Dedifferentiated amniotic fluid mesenchymal stem cell (primary cell): ENCODE results near the gene PPFIBP1.
"Not testable (repeated sequence)": the region's sequence is repeated elsewhere in the genome, so short reads cannot be mapped to it uniquely, and the experiment has no call there.

ENCODE experiments used
- DNase-seq: peaks from one replicate; pipeline ENCODE4 v3.0.0-alpha.2; 2016; ENCODE audit errors: extremely low spot score

The PPFIBP1 gene

DNA sequence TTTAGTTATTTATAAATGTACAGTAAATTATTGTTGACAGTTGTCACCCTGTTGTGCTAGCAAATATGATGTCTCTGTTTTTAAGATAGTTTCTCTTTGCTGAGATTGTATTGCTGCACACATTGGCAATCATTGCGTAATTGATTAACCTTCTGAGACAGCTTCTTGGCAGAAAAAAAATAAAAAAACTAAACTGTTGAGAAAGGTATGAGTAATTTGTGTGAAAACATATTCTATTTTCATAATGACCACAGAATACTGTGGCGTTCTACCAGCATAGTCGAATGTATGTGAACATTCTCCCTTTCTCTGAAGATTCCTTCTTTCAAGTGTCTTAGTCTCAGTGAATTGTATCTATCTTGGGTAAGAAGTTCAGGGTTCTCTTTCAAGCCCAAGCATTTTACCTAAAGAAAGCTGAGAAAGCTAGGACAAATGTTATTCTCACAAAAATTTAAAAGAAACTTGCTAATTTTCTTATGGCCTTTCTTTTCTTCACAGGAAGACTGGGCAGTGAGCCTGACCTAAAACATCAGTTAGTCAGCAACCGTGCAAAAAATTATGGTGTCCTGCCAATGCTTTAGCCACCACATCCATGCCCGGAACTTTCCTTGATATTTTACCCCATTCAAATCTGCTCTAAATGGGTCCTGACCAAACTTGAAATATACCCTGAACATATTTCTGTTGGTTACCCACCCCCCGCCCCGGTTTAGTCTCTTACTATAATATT lies 103.3 kb downstream of the PPFIBP1 start:
- DNase-seq, result peak; percentile 66

GRCh38 chr12:27627853-27628469 lies 104.0 kb downstream of the PPFIBP1 start:
- DNase-seq, result not testable (repeated sequence)

DNA sequence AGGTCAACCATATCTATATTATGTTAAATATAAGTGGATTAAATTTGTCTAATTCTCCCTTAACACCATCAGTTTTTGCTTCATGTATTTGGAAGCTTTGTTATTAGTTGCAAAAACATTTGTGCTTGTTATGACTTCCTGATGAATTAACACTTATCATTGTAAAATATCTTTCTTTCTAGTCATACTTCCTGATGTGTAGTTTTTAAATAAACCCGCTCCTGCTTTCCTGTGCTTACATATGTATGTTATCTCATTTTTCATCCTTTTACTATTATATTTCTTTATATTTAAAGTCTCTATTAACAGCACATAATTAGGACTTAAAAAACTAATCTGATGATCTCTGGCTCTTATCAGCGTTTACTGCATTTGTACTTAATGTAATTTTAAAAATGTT lies 106.2 kb downstream of the PPFIBP1 start:
- DNase-seq, result not testable (repeated sequence)

DNA sequence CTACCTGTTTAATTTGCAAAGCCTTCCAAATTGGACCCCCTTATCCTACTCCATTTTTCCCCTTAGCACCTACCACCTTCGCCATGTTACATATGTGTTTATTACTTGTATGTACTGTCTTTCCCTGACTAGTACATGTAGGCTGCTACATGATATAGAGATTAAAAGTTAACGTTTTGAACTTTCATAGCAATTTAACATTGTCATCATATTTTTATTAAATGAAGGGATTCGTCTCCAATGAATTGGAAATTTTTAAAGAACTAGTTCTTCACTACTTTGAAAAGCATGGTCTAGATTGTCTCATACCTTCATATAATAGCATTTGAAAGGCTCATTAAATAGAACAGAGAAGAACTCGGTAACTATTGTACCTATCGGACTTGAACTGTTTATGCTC lies 107.4 kb downstream of the PPFIBP1 start:
- no peak for DNase-seq

GRCh38 chr12:27631813-27632491 lies 107.9 kb downstream of the PPFIBP1 start:
- no peak for DNase-seq

DNA sequence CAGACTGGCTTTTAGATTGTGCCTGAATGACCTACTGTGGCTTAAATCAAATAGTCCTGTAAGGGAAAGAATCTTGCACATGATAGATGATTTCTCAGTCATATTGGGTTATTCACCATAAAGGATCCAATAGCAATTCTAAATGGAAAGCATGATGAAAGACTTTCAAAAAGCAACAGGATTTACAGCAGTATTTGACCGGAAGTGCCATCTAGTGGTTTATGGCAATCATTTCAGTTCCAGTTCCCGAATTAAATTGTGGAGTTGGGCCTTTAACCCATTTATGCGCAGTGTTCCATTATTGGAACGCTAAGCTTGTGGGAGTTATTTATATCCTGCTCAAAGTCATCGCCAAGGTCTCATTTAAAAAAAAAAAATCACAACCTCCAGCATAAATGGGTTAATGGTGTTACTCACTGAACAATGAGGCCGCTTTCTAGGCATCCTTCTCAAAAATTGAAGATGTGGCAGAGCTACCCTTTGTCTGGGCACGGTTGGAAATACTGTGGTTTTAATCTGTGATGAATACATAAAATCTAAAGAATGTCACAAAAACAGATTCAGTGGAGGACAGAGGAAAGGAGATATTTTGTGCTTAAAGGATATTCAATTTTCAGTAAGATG lies 111.5 kb downstream of the PPFIBP1 start:
- peak; percentile 82 for DNase-seq

- DNase-seq, result not testable (repeated sequence)
Observed at GRCh38 chr12:27636569-27636968, 112.6 kb downstream of the PPFIBP1 start.

- DNase-seq, result no peak
Observed at GRCh38 chr12:27637524-27637923, 113.5 kb downstream of the PPFIBP1 start.

- no peak for DNase-seq
Observed at GRCh38 chr12:27639265-27639664, 115.3 kb downstream of the PPFIBP1 start.

DNA sequence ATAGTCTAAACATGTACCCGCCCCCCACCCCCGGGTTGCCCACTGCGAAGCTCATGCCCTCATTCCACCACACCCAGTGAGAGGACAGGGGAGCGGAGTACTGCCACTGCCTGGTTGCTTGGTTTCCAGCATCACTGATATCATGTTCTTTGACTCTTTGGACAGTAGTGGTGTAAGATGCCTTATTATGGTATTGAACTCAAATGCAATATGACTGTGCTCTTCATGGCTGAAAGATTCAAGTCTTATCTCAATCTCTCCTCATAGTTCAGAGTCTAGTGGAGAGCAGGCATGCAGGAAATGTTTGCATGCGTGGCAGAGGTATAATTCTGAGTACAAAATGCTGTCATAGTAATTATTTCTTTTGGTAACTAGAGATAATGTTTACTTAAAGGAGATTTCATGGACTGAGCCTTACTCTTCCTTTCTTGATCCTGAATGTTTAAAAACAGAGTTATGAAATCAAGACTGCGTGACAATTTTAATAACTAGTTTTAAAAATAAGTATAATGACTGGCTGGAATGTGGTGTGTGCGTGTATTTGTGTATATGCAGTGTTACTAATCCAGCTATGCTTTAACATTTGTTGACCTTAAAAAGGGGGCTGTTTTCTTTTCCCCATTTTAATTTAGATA lies 116.7 kb downstream of the PPFIBP1 start:
- DNase-seq, result peak; percentile 86

- not testable (repeated sequence) for DNase-seq
Observed at GRCh38 chr12:27642361-27642760, 118.4 kb downstream of the PPFIBP1 start.

DNA sequence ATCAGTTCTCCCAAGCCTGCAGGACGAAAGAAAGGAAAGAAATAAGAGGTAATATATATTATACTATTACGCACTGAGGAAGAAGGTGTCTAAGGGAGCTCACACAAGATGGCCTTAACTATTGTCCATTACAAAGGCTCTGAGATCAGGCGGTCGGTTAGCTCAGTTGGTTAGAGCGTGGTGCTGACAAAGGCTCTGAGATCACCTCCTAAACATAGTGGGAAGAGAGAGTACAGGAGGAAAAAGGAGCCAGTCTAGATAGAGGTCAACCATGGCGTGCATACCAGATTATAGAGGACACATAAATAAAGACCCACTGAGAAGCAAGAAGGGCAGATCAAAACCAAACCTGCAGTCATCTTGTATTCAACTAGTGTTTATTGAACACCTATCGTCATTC lies 118.9 kb downstream of the PPFIBP1 start:
- DNase-seq, result not testable (repeated sequence)

DNA sequence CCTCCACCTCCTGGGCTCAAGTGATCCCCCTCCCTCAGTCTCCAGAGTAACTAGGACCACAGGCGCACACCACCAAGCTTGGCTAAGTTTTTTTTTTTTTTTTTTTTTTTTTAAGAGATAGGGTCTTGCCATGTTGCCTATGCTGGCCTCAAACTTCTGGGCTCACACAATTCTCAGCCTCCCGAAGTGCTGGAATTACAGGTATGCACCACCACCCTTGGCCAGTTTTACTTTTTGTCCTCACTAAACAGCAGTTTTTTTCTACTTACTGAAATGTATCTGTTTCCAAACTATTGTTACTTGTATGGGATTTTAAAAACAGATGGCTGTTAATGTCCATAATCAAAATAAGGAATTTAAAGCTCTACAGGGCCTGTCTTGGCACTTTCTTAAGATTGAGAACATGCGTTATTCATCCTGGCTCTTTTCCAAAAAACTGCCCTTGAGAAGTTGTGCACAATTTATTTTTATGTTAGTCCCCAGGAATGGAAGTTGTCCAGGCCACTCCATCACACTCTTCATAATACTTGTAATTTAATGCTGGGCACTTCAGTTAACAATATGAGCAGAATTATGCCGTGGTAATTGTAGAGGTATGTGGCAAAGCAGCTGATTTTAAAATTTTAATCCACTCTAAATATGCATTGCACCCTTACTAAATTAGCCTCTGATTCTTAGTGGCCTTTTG lies 120.3 kb downstream of the PPFIBP1 start:
- DNase-seq, result peak; percentile 70

DNA sequence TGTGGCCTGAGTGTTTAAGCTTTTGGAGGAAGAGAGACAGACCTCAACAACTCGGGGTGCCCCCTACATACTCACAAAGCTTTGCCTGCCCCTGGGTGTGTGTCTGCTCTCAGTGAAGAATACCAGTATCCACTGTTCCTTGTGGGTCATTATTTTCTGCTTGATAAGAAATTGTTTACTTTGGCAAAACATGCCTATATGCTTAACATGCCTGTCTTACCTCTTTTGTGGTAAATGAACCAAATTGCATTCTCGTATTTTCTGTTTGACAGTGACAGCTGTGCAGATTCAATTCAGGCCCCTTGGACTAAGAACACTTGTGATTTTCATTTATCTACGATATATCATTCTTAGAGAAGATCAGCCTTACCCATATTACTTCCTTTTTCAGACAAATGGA lies 121.7 kb downstream of the PPFIBP1 start:
- DNase-seq, result no peak

- no peak for DNase-seq
Observed at GRCh38 chr12:27646149-27646548, 122.1 kb downstream of the PPFIBP1 start.

GRCh38 chr12:27650011-27650410 lies 126.0 kb downstream of the PPFIBP1 start:
- DNase-seq, result no peak

DNA sequence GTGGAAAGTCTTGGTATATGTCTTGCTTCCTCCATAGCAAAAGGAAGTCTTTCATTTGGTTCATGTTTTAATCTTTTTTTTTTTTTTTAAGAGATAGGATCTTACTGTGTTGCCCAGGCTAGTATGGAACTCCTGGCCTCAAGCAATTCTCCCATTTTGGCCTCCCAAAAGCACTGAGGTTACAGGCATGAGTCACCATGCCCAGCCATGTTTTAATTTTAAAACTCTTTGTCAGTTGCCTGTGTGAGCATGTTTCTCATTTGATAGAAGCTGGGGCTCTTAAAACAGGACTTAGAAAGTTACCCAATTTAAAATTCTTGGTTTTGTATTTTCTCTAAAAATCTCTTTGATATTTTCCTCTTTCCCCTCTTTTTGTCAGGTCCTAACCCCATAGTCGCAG lies 127.2 kb downstream of the PPFIBP1 start:
- DNase-seq, result no peak

DNA sequence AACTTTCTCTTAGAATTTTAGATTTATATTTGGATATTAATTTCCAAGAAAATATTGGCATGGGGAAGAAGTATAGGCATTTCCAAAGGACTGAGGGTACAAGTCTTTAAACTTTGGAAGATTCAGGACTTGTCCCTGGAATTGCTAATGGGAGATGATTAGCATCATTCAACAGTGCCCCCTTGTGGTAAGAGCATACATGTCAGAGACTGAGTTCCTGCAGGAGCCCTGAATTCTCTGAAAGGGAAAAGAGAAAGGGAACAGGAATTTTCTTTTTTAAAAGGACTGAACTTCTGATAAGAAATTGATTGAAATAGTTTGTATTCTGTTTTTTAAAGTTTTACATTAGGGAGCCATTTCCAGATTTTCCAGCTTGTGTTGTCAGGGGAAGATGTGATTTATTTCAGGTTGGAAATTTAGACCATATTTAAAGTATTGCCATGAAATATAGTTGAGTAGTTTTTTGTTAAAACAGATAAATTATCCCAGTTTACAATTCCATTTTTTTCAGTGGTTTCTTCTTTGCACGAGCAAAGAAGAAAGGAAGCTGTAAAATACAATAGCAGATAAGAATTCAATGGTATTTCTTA lies 128.3 kb downstream of the PPFIBP1 start:
- DNase-seq, result peak; percentile 91

GRCh38 chr12:27653661-27654060 lies 129.7 kb downstream of the PPFIBP1 start:
- no peak for DNase-seq

DNA sequence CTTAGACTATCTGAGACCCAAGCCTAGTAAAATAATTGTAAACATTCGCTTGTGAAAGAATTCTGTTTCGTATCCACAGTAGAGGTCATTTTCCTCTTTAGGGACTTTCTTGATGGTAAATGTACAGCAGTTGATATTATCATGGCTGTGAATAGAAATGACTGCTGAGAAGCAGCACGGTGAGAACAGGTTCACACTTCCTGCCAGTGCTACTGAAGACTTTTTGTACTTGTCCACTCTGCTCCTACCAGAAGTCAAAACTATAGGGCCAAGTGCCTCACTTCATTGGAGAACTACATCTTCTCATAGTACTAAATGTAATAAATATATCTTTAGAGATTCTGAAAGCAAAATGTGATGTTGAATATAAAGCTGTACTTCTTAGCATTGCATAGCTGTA lies 131.5 kb downstream of the PPFIBP1 start:
- not testable (repeated sequence) for DNase-seq

- DNase-seq, result peak; percentile 26
Observed at GRCh38 chr12:27657296-27657695, 133.3 kb downstream of the PPFIBP1 start.
